Activated CD4-positive, alpha-beta T cell treated with anti-CD3 and anti-CD28 coated beads for 4 hours (primary cell): ENCODE results near the gene LCP2.
"Not testable (repeated sequence)": the region's sequence is repeated elsewhere in the genome, so short reads cannot be mapped to it uniquely, and the experiment has no call there.

Source experiments
- DNase-seq, 2 donors: peaks; one replicate each; pipeline ENCODE4 v3.0.0-alpha.2; 2020

LCP2 gene

DNA sequence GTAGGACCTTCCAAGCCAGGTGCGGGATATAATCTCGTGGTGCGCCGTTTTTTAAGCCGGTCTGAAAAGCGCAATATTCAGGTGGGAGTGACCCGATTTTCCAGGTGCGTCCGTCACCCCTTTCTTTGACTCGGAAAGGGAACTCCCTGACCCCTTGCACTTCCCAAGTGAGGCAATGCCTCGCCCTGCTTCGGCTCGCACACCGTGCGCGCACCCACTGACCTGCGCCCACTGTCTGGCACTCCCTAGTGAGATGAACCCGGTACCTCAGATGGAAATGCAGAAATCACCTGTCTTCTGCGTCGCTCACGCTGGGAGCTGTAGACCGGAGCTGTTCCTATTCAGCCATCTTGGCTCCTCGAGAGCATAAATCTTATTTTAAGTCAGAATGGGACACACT is 52.1 kb downstream of the LCP2 start:
- DNase-seq = not testable (repeated sequence)

- DNase-seq = no peak
These were observed 59.0 kb downstream of the LCP2 start for GRCh38 chr5:170238456-170239196.

GRCh38 chr5:170235876-170236864 is 61.4 kb downstream of the LCP2 start:
- DNase-seq = no peak

DNA sequence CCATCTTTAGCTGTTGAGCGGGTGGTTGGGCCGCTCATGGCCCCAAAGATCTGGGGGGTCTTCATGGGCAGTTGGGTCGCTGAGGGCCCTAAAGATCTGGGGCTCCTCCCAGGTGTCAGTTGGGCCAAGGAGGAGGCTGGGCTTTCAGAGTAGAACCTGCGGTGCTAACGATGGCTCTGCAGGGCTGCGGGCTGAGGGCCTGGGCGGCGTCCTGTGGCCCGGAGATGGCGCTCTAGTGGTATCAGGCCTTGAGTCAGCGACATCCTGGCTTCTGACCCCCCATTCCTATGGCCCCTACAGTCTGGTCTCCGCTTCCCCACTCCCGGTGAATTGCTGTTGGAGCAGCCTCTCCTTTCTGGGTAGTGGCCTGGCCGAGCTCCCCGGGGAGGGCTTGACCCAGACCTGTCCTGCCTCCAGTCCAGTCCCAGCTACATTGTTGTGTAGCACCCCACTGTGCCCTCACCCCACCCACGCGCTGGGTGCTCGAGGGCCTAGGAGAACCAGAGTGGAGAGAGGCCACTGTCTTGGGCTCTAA is 64.2 kb downstream of the LCP2 start:
- DNase-seq = no peak

GRCh38 chr5:170232786-170233185 is 64.8 kb downstream of the LCP2 start, which contains the start of gene C5orf58:
Gene C5orf58, plus strand, starts transcription at chr5:170232985. Its CDS starts 1,992 bp downstream, at chr5:170234977.
- no peak for DNase-seq

GRCh38 chr5:170228762-170229435 is 68.7 kb downstream of the LCP2 start:
- no peak for DNase-seq

GRCh38 chr5:170226661-170227060 is 70.9 kb downstream of the LCP2 start:
- no peak for DNase-seq

GRCh38 chr5:170226129-170226615 is 71.4 kb downstream of the LCP2 start:
- no peak for DNase-seq

DNA sequence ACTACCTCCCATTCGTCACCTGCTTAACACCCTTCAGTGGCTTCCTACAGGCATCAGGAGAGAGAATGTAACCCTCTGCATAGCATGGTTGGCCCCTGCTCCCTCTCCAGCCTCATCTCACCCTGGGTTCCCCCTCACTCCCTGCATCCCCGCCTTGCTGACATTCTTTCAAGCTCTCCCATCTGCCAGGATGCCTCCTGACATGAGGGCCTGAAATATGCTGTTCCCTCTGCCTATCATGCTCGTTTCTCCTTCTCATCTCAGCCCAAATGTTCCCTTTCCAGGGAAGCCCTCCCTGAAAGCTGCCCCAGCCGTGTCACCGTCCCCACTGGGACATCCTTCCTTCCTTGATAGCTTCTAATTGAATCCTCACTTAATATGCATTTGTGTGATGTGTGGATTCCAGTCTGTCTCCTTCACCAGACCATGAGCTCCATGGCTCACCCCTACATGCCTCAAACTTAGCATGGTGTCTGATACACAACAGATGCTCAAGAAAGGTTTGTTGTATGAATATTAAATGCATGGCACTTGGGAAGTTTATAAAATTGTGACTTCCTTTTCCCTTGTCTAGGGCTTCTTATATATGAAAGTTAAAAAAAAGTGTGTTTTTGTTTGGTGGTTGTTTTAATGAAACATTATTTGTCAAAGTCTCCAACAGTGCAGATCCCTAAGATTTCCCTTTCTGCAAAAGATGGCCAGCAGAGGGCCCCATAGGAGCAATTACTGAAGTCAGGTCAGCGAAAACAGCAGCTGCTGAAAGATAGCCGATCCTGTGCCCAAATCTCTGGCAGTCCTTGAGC is 72.0 kb downstream of the LCP2 start:
- DNase-seq = peak; percentile 76 to 84

GRCh38 chr5:170223906-170224305 is 73.7 kb downstream of the LCP2 start:
- DNase-seq = no peak

GRCh38 chr5:170223360-170223759 is 74.2 kb downstream of the LCP2 start:
- DNase-seq = no peak

DNA sequence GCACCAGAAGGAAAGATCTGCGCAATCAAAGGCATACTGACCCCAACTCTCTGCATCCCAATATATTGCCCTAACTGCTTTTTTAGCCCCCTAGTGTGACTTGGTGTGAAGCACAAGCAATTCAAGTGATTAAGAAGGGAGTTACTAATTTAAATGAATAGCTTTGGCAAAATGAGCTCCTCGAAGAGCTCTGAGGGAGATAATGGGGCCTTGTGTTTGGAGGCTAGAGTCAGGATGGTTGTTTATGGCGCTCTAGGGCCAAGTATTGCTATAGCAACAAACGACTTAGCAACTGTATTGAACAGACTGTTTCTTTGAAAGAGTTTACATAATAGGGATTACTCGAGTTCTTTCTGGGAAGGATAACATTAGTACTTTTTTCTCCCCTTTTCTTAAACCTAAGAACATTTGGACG is 76.2 kb downstream of the LCP2 start:
- DNase-seq = no peak

GRCh38 chr5:170220191-170220590 is 77.4 kb downstream of the LCP2 start:
- no peak for DNase-seq

DNA sequence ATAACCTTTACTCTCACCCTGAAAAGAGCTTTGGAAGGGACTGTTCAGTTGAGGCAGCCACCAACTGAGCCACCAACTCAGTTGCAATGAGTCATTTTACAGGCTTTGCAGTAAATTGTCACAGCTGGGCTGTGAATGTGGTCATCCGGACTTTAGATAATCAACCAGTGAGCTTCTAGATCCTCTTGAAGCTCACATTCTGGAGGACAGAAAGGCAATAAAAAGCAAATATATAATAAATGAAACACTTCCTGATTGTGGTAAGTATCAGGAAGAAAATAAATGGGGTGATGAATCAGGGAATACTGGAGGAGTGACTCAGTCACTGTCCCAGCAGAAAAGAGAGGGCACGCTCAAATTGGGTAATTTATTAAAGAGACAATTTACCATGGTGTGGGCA is 78.0 kb downstream of the LCP2 start:
- DNase-seq = no peak

- no peak for DNase-seq
These were observed 78.9 kb downstream of the LCP2 start for GRCh38 chr5:170218726-170219125.

DNA sequence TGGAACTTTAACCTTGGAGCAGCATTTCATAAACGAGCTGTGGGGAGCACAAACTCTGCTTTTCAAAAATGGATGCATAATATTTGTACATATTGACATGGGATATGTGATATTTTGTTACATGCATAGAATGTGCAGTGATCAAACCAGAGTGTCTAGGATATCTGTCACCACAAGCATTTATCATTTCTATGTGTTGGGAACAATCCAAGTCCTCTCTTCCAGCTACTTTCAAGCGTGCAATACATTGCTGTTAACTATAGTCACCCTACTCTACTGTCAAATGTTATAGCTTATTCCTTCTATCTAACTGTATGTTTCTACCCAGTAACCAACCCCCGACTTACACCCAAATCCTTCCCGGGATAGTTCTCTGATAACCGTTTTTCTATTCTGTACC is 79.7 kb downstream of the LCP2 start:
- no peak for DNase-seq

- no peak for DNase-seq
These were observed 81.2 kb downstream of the LCP2 start for GRCh38 chr5:170216257-170216864.

DNA sequence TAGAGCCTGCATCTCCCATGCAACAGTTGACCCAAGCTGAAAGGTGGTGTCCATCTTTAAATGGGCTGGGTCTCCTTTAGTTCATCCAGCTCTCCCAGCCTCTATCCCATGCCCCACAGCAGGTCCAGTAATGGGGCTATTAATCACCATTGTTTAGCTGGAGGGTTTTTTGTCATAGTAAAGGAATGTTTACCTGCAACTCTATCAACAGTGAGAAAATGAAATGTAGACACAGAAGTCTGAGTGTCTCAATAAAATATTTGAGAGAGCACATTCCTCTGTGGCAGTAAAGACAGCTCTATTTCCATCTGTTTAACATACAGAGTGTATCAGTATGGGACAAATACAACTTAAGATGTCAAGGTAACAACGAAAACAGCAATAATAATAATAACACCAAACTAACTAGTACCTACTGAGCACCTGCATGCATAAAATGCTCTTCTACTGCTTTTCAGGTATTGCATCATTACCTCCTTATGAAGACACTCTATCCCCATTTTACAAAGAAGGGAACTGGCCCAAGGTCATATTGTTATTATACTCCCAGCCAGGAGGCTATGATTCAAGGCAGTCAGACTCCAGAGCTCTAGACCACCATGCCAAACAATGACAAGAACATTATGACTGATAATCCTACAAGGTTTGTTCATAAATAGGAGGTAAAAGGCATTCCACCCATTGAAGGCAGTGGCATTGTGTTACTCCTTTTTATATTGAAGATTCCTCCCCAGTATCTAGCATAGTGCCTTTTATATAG is 85.8 kb downstream of the LCP2 start:
- DNase-seq = no peak

DNA sequence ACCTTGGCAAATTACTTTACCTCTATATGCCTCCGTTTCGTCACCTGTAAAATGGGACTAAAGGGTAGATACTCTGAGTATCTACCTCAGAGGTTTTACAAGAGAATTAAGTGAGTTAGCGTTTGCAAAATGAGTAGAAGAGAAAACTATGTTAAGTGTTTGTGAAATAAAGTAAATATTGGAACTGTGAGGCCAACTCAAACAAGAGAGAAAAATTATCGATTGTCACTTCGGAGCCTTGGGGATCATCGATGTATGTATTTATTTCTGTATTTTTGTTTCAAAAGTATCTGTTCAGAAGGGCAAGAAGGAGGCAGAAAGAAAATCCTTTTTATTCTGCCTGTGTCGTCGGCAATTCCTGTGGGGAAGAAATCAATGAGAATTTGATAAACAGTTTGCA is 90.6 kb downstream of the LCP2 start:
- no peak for DNase-seq

- DNase-seq = no peak
These were observed 91.4 kb downstream of the LCP2 start for GRCh38 chr5:170206216-170206615.

DNA sequence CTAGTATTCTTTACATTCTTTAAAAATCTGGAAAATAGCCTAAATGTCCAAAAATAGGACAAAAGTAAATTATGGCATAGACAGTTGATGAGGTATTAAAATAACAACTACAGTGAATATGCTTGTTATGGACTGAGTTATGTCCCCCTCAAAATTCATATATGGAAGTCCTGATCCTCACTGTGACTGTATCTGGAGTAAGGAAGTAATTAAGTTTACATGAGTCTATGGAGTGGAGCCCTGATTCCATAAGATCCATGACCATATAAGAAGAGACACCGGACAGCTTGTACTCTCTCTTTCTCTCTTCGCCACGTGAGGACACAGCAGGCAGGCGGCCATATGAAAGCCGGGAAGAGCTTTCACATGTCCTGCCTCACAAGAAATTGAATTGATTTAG is 93.4 kb downstream of the LCP2 start:
- DNase-seq = no peak
